NB4 (cell line): Measurements from ENCODE around the gene CHMP2A.

Experiments
- POLR2A ChIP-seq: IDR thresholded peaks from 2 replicates; pipeline ENCODE4 v1.6.1; 2011; ENCODE audit warnings: mild to moderate bottlenecking; ENCODE audit not compliant: insufficient read length; ENCODE audit errors: extremely low read depth
- TF ChIP-seq, protein P1 (sequence below): IDR thresholded peaks from one replicate; pipeline ENCODE4 v1.5.1; 2012; ENCODE audit warnings: low read depth, low read length

DNA sequence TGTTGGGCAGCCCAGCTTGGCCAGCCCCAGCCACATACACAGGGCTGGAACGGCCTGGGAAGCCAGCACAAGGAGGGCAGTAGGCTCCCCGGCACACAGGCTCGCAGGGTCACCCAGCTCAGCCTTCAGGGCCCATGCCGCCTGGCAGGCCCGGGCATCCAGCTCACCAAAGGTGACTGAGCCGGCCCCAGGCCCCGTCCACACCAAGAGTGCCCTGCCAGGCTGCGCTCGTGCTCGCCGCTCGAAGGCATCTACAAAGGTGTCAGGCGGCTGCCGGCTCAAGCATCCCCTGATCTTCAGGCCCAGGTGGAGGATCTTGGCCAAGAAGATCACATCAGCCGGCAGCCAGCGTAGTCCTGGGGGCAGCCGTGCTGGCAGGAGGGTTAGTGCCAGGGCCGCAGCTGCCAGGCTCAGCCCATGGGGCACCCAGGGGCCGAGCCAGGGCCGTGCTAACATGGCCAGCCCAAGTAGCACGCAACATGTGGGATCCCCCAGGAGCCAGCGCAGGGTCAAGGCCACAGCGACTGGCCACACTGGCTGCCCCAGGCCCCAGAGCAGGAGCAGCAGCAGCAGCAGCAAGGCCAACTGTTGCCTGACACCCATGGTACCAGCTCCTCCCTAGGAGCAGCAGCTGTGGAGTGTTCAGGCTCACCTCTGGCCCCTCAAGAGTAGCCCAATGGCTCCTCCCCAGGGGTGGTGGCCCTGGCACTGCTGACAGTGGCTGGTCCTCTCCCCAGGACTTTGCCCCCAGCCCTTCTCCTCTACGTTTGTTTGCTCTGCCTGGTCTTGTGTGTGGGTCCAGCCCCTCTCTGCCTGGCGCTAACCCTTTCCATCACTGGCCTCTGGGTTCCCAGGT, 43.3 kb downstream of the CHMP2A start, which contains the start of gene SLC27A5:
- TF ChIP-seq, protein P1, sequence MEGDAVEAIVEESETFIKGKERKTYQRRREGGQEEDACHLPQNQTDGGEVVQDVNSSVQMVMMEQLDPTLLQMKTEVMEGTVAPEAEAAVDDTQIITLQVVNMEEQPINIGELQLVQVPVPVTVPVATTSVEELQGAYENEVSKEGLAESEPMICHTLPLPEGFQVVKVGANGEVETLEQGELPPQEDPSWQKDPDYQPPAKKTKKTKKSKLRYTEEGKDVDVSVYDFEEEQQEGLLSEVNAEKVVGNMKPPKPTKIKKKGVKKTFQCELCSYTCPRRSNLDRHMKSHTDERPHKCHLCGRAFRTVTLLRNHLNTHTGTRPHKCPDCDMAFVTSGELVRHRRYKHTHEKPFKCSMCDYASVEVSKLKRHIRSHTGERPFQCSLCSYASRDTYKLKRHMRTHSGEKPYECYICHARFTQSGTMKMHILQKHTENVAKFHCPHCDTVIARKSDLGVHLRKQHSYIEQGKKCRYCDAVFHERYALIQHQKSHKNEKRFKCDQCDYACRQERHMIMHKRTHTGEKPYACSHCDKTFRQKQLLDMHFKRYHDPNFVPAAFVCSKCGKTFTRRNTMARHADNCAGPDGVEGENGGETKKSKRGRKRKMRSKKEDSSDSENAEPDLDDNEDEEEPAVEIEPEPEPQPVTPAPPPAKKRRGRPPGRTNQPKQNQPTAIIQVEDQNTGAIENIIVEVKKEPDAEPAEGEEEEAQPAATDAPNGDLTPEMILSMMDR, result no peak
- no peak for TF ChIP-seq POLR2A
